ENCODE results near the gene HSF4.
"Not testable (repeated sequence)": the region's sequence is repeated elsewhere in the genome, so short reads cannot be mapped to it uniquely, and the experiment has no call there.

Gene HSF4

DNA sequence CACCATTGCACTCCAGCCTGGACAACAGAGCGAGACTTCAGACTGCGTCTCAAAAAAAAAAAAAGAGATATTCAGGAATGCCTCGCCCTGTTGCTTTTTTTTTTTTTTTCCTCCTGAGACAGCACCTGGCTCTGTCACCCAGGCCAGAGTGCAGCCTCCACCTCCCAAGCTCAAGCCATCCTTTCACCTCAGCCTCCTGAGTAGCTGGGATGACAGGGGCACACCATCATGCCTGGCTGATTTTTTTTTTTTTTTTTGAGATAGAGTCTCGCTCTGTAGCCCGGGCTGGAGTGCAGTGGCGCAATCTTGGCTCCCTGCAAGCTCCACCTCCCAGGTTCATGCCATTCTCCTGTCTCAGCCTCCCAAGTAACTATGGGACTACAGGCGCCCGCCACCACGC is 46.8 kb upstream of the HSF4 start:
- POLR2A ChIA-PET = no interaction called here
- no peak for DNase-seq (ENCODE audit: extremely low spot score)
- no peak for TF ChIP-seq NFRKB (IDR thresholded peaks at IDR 0.05)
- TF ChIP-seq ZNF384 (IDR thresholded peaks at IDR 0.05) = 0 out of 2 replicates have a peak, but pooled peaks have one; percentile 13
- CTCF ChIA-PET = no interaction called here

DNA sequence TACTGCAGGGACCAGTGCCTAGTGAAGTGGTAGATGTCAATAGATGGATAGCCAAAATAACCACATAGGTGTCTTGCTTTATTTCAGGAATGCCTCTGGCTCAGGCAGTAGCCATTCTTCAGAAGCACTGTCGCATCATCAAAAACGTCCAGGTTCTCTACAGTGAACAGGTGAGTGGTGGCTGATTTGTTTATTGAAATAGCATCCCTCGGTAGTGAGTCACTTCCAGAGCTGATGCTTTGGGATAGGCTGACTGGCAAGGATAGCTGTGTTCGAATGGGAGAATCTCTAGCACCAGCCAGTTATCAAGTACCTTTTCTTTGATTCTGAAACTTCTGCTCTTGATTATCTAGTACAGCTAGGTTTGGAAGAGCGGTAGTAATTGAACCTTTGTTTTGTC is 44.5 kb upstream of the HSF4 start:
- no peak for TF ChIP-seq HDGF (IDR thresholded peaks at IDR 0.05; ENCODE audit: borderline replicate concordance)
- TF ChIP-seq SP1 (IDR thresholded peaks at IDR 0.05) = no peak
- TF ChIP-seq FOXK2 (IDR thresholded peaks at IDR 0.05) = no peak
- TF ChIP-seq SUZ12 (IDR thresholded peaks at IDR 0.05) = no peak
- TF ChIP-seq, protein P1, sequence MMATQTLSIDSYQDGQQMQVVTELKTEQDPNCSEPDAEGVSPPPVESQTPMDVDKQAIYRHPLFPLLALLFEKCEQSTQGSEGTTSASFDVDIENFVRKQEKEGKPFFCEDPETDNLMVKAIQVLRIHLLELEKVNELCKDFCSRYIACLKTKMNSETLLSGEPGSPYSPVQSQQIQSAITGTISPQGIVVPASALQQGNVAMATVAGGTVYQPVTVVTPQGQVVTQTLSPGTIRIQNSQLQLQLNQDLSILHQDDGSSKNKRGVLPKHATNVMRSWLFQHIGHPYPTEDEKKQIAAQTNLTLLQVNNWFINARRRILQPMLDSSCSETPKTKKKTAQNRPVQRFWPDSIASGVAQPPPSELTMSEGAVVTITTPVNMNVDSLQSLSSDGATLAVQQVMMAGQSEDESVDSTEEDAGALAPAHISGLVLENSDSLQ (IDR thresholded peaks at IDR 0.05) = no peak
- TF ChIP-seq ELF4 (IDR thresholded peaks at IDR 0.05) = no peak
- TF ChIP-seq L3MBTL2 (conservative IDR thresholded peaks at IDR 0.05) = no peak
- TF ChIP-seq FOXA1 (IDR thresholded peaks at IDR 0.05) = no peak
- no peak for TF ChIP-seq CTBP1 (IDR thresholded peaks at IDR 0.05; ENCODE audit: borderline replicate concordance)
- TF ChIP-seq LEF1 (IDR thresholded peaks at IDR 0.05; ENCODE audit: borderline replicate concordance) = no peak
- TF ChIP-seq ARNT (IDR thresholded peaks at IDR 0.05) = no peak
- TF ChIP-seq ZNF384 (IDR thresholded peaks at IDR 0.05) = no peak
- TF ChIP-seq TARDBP (IDR thresholded peaks at IDR 0.05) = no peak
- TF ChIP-seq FOXM1 (IDR thresholded peaks at IDR 0.05; ENCODE audit: borderline replicate concordance) = no peak
- no peak for TF ChIP-seq NFRKB (IDR thresholded peaks at IDR 0.05)
- TF ChIP-seq BHLHE40 (IDR thresholded peaks at IDR 0.05; ENCODE audit: borderline replicate concordance) = no peak
- ChIA-PET CTCF (no interaction called here), POLR2A (no interaction called here)
- no peak for DNase-seq (ENCODE audit: extremely low spot score)

DNA sequence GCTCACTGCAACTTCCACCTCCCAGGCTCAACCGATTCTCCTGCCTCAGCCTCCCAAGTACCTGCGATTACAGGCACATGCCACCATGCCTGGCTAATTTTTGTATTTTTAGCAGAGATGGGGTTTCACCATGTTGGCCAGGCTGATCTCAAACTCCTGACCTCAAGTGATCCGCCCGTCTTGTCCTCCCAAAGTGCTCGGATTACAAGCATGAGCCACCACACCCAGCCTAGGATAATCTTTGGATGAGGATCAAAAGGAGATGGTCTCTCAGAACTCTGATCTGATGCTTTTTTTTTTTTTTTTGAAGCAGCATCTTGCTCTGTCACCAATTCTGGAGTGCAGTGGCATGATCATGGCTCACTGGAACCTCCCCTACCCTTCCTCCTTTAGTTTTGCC is 41.7 kb upstream of the HSF4 start:
- CTCF ChIA-PET; POLR2A ChIA-PET; DNase-seq (ENCODE audit: extremely low spot score): not testable (repeated sequence)

DNA sequence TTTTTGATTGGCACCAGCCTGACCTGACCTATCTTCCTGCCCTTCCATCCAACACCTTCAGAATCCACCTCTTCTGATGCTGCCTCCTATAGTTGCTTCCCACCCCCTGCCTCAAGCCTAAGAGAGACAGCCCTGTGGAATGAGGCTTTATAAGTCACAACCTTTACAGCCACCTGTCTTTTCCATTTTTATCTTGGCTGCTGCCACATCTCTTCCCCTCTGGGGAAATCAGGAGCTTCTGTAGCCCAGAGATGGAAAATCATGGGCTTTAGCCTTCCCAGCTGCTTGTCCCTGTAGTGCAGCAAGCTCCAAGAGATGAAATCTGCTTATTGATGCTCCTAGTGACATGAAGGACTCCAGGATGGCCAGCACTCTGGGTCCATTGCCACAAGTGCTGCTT is 36.1 kb upstream of the HSF4 start:
- ChIA-PET POLR2A (no interaction called here), CTCF (interaction anchor here (1.2 kb wide), 1 partner anchor 9 kb away, joined by 3 read pairs; no protein-coding TSS in a partner anchor)
- DNase-seq (ENCODE audit: extremely low spot score) = no peak
- TF ChIP-seq ELF4 (IDR thresholded peaks at IDR 0.05) (no peak), CTBP1 (IDR thresholded peaks at IDR 0.05; ENCODE audit: borderline replicate concordance) (no peak), FOXM1 (IDR thresholded peaks at IDR 0.05; ENCODE audit: borderline replicate concordance) (no peak), NFRKB (IDR thresholded peaks at IDR 0.05) (no peak), TARDBP (IDR thresholded peaks at IDR 0.05) (no peak), SP1 (IDR thresholded peaks at IDR 0.05) (no peak), BHLHE40 (IDR thresholded peaks at IDR 0.05; ENCODE audit: borderline replicate concordance) (no peak), LEF1 (IDR thresholded peaks at IDR 0.05; ENCODE audit: borderline replicate concordance) (no peak), FOXK2 (IDR thresholded peaks at IDR 0.05) (no peak), ZNF384 (IDR thresholded peaks at IDR 0.05) (no peak), ARNT (IDR thresholded peaks at IDR 0.05) (no peak), SUZ12 (IDR thresholded peaks at IDR 0.05) (no peak), HDGF (IDR thresholded peaks at IDR 0.05; ENCODE audit: borderline replicate concordance) (no peak), FOXA1 (IDR thresholded peaks at IDR 0.05) (no peak), L3MBTL2 (conservative IDR thresholded peaks at IDR 0.05) (no peak)
- TF ChIP-seq, protein P1 (IDR thresholded peaks at IDR 0.05) = no peak

DNA sequence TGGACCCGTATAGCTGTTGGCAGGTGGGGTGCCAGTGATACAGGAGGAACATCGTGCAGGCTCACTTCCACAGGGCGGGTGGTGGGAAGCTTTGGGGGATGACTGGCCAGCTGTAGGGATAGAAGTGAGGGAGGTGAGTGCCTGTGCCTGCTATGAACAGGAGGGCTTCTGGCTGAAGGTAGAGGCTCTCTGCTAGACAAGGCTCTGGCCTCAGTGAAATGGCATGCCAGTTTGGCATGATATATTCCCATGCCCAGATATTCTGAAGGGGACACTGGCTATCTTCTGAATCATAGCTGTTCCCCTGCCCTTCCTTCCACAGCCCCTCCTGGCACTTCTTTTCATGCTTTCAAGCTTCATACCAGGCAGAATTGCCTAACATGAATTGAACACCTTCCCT is 35.7 kb upstream of the HSF4 start:
- TF ChIP-seq ELF4 (IDR thresholded peaks at IDR 0.05) (no peak), FOXM1 (IDR thresholded peaks at IDR 0.05; ENCODE audit: borderline replicate concordance) (no peak), BHLHE40 (IDR thresholded peaks at IDR 0.05; ENCODE audit: borderline replicate concordance) (no peak), L3MBTL2 (conservative IDR thresholded peaks at IDR 0.05) (no peak), SUZ12 (IDR thresholded peaks at IDR 0.05) (no peak), LEF1 (IDR thresholded peaks at IDR 0.05; ENCODE audit: borderline replicate concordance) (no peak), TARDBP (IDR thresholded peaks at IDR 0.05) (no peak)
- DNase-seq (ENCODE audit: extremely low spot score) = no peak
- ChIA-PET CTCF (interaction anchor here (1.2 kb wide), 1 partner anchor 10 kb away, joined by 3 read pairs; no protein-coding TSS in a partner anchor), POLR2A (no interaction called here)

DNA sequence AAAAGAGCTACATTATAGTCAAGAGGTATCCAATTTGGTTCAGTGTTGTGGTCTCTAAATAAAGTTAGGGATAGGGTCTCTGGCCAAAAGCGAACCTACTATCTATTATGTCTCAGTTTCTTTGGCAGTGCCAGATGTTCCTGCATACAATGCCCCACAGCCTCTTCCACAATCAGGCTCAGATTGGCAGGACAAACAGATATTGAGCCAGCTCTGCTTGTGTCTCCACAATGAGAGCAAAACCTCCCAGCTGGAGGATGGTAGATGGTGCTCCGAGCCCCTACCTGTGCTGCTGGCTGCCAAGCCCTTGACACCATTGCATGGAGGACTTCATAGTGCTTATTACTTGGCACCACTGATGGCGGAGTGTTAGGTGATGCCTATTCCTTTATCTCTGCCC is 35.1 kb upstream of the HSF4 start:
- no peak for DNase-seq (ENCODE audit: extremely low spot score)
- CTCF ChIA-PET = interaction anchor here (1.2 to 2.0 kb wide), 2 partner anchors 10 to 25 kb away, joined by 3 to 10 read pairs; no protein-coding TSS in a partner anchor
- TF ChIP-seq FOXM1 (IDR thresholded peaks at IDR 0.05; ENCODE audit: borderline replicate concordance) = no peak
- TF ChIP-seq ZNF384 (IDR thresholded peaks at IDR 0.05) = no peak
- TF ChIP-seq ELF4 (IDR thresholded peaks at IDR 0.05) = no peak
- TF ChIP-seq SP1 (IDR thresholded peaks at IDR 0.05) = no peak
- TF ChIP-seq NFRKB (IDR thresholded peaks at IDR 0.05) = no peak
- no peak for TF ChIP-seq SUZ12 (IDR thresholded peaks at IDR 0.05)
- TF ChIP-seq L3MBTL2 (conservative IDR thresholded peaks at IDR 0.05) = no peak
- TF ChIP-seq, protein P1 (IDR thresholded peaks at IDR 0.05) = no peak
- no peak for TF ChIP-seq ARNT (IDR thresholded peaks at IDR 0.05)
- no peak for TF ChIP-seq FOXA1 (IDR thresholded peaks at IDR 0.05)
- no peak for TF ChIP-seq BHLHE40 (IDR thresholded peaks at IDR 0.05; ENCODE audit: borderline replicate concordance)
- TF ChIP-seq LEF1 (IDR thresholded peaks at IDR 0.05; ENCODE audit: borderline replicate concordance) = no peak
- no peak for TF ChIP-seq FOXK2 (IDR thresholded peaks at IDR 0.05)
- TF ChIP-seq HDGF (IDR thresholded peaks at IDR 0.05; ENCODE audit: borderline replicate concordance) = no peak
- POLR2A ChIA-PET = no interaction called here

DNA sequence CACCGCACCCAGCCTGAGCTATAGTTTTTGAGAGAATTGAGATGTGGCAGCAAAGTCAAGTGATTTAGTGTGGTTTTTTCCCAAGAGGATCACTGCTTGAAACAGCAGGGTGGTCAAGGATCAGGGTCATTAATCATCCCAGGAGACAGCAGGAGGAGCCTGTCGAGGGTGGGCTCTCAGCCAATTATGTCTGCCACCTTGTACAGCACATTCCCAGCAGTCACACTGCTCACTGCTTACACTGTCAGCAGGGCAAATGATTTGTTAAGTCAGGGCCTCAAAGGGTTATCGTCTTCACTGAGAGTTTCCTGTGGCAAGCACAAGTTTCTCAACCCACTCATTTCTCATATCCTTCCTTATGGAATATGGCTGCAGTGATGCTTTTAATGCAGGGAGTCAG is 26.9 kb upstream of the HSF4 start:
- TF ChIP-seq BHLHE40 (IDR thresholded peaks at IDR 0.05; ENCODE audit: borderline replicate concordance) (no peak), CTBP1 (IDR thresholded peaks at IDR 0.05; ENCODE audit: borderline replicate concordance) (no peak)
- TF ChIP-seq, protein P1 (IDR thresholded peaks at IDR 0.05) = peak; percentile 79
- ChIA-PET POLR2A (no interaction called here), CTCF (interaction anchor here (0.6 to 0.7 kb wide), 2 partner anchors 20 to 381 kb away, joined by 4 to 5 read pairs; no protein-coding TSS in a partner anchor)
- DNase-seq (ENCODE audit: extremely low spot score) = no peak
